ENCODE data around the gene RAPSN.

The RAPSN gene

DNA sequence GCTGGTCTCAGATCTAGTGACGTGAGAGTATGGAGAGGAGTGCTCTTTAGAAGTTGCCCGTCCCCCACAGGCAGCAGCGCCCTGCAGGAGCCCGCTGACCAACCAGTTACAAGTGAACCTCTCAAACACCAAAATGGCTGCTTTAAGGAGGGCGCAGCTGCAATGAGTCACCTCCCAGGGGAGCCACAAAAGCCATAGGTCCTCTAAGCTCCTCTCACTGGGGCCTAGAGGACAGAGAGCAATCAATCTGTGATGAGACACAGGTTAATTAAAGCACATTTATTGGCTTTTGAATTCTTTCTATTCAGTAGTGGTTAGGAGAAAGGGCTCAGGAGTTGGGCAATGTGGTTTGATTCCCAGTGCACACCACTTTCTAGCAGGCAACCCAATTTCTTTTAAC, 15.5 kb upstream of the RAPSN start:
- no peak for DNase-seq

DNA sequence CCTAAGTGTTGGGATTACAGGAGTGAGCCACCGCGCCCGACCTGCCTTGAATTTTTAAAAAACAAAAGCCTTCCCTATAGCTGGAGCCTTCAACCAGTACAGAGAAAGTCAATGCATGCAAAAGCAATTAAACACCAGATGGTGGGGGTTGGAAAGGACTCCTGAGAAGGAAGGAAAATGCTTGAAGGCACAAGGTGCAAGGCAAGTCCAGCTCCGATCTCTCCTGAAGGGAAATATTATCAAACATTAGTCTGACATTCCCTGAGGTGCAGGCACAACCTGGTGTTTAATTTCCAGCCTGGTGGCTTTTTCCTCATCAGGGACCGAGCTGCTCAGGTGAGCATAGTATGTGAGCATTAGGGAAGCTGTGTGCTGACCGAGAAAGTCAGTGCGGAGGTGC, 12.9 kb upstream of the RAPSN start:
- DNase-seq, result no peak

DNA sequence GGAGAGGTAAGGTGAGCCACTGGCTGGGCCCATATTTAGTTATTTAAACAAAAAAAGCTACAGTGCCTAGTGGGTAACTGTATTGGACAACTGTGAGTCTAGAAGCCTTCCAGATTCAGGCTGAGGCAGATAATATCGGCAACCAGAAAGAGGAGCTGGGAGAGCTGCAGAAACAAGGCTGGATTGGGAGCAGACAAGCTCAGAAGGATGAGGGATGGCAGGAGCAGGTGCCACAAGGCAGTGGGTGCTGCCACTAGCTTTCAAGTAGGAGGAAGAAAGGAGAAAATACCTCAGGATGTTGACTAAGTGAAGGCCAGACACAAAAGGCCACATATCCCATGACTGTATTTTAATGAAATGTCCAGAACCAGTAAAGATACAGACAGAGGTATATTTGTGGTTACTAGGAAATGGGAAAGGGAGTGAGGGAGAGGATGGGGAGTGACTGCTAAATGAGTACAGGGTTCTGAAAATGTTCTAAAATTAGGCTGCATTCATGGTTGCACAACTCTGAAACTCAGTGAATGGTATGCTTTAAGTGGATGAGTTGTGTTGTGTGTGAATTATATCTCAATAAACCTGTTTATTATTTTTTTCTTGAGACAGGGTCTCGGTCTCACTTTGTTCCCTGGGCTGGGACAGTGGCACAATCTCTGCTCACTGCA, 11.8 kb upstream of the RAPSN start:
- DNase-seq, result no peak

DNA sequence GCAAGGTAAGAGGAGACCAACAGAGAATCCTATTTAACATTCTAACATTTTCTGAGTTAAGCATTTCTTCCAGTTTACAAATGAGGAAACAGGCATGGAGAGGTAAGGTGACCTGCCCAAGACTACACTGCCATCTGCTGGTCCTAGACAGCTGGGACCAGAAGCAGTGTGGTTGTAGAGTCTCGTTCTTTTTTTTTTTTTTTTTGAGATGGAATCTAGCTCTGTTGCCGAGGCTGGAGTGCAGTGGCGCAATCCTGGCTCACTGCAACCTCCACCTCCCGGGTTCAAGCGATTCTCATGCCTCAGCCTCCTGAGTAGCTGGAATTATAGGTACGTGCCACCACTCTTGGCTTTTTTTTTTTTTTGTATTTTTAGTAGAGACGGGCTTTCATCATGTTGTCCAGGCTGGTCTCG, 5.3 kb upstream of the RAPSN start:
- peak; percentile 45 for DNase-seq

DNA sequence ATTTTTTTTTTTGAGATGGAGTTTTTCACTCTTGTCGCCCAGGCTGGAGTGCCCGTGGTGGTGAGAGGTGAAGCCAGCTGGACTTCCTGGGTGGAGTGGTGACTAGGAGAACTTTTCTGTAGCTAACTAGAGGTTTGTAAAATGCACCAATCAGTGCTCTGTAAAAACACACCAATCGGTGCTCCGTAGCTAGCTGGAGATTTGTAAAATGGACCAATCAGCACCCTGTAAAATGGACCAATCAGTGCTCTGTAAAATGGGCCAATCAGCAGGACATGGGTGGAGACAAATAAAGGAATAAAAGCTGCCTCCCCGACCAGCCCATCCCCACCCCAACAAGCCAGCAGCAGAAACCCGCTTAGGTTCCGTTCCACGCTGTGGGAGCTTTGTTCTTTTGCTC, 4.4 kb upstream of the RAPSN start:
- DNase-seq, result no peak

DNA sequence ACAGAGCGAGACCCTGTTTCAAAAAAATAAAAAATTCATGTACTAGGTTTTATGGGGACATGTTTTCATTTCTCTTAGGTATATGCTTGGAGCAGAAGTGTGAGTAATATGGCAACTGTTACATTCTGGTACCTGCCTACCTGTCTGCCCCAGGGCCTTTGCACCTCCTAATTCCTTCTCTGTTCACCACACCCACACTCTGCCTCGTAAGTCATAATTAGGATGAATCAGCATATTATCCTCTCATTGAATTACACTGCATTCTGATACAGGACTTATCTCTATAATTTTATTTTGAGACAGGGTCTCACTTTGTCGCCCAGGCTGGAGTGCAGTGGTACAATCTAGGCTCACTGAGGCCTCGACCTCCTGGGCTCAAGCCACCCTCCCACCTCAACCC, 3.1 kb upstream of the RAPSN start:
- no peak for DNase-seq

DNA sequence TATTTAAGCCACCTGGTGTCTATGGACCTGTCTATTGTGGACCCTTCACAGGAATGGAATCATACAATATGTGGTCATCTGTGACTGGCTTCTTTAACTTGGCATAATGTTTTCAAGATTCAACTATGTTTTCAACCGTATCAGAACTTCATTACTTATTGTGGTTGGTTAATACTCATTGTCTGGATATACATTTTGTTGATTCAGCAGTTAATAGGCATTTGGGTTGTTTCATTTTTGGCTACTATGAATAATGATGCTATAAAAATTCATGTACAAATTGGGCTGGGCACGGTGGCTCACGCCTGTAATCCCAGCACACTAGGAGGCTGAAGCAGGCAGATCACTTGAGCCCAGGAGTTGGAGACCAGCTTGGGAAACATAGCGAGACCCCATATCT, 2.5 kb upstream of the RAPSN start:
- DNase-seq, result no peak

DNA sequence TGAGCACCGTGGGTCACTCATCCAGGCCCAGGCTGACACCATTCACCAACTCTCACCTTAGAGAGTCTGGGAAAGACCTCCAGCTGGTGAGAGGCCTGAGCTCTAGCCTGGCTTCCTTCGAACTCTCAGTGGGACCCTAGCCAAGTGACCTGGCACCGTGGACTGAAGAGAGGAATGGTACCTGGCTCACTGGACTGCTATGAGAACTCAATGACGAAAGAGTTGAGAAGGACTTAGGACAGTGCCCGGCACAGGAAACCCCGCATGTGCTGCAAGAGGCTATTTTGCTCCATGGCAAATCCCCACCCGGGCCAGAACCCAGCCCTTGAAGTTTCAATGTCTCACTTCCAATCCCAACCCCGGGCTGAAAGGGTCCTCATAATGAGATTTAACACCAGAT, 605 bp upstream of the RAPSN start:
- no peak for DNase-seq

DNA sequence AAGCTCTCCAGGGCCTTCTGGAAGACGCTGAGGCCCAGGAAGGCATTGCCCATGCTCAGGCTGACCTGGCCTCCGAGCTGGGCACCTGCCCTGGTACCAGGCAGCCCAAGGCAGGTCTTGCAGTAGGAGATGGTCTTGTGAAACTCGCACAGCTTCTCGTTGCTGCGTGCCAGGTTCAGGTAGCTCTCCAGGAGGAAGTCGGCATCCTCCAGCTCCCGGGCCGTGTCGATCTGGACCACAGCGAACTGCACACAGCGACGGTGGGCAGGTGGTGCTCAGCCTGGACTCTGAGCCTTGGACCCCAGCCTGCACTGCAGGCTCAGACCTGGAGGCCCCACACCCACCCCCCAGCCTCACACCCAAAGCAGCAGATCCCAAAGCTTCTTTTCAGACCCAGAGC, 1.0 kb downstream of the RAPSN start:
- DNase-seq, result no peak

DNA sequence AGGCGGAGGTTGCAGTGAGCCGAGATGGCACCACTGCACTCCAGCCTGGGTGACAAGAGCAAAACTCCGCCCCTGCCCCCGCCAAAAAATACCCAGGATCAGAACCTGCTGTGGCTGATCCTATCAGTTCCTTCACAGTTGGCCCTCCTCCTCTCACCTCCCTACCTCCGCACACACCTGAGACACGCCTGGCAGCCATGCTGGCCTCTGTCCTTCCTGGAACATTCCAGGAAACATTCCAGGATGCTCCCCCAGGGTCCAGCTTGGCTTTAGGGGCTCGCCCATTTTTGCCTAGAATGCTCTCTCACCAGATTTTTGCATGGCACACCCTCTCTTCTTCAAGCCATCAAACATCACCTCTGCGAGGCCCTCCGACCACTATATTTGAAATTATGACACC, 2.1 kb downstream of the RAPSN start:
- no peak for DNase-seq

DNA sequence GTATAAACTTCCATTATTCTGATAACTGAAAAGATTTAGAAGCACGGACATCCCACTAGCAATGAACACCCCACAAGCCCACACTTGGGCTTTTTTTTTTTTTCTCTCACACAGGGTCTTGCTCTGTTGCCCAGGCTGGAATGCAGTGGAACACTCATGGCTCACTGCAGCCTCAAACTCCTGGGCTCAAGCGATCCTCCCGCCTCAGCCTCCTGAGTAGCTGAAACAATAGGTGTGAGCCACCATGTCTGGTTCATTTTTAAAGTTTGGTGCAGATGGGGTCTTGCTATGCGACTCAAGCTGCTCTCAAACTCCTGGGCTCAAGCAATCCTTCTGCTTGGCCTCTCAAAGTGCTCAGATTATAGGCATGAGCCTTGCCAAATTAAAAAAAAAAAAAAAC, 3.1 kb downstream of the RAPSN start:
- DNase-seq, result no peak

DNA sequence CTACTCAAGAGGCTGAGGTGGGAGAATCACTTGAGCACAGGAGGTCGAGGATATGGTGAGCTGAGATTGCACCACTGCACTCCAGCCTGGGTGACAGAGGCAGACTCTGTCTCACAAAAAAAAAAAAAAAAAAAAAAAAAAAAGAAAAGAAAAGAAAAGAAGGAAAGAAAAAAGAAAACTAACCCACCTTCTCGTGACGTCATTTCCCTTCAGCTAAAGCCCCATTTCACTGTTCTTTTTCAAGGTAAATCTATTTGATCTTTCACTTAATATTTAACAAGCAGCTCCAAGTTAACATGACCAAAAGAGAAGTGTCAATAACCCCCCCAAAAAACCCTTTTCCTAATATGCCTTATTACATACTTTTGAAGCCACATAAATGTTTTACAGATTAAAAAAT, 5.1 kb downstream of the RAPSN start:
- DNase-seq, result no peak

DNA sequence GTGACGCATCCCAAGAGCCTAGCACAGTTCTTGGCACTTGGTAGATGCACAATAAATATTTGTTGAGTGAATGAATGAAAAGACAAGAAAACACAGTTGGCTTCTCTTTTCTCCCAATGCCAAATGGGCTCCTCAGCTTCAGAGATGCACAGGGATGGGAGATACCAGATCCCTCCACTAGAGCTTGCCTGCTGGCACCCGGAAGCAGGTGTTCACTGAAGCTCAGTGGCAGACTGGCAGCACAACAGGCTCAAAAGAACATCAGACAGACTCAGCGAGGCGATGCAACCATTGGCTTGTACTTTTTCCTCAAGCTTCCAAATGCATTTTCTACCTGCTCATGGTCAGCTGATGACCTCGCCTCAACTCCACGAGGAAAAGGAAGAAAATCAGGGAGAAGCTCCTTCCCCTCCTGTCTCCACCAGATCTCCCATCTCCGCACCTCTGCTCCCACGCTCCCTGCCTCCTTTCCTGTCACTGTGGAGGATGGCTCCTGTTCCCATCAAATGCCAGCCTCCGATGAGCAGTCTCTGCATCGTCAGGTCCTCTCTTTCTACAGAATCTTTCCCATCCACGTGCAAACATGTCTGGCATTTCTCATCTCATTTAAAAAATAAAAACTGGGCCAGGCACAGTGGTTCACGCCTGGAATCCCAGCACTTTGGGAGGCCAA, 5.8 kb downstream of the RAPSN start:
- no peak for DNase-seq

DNA sequence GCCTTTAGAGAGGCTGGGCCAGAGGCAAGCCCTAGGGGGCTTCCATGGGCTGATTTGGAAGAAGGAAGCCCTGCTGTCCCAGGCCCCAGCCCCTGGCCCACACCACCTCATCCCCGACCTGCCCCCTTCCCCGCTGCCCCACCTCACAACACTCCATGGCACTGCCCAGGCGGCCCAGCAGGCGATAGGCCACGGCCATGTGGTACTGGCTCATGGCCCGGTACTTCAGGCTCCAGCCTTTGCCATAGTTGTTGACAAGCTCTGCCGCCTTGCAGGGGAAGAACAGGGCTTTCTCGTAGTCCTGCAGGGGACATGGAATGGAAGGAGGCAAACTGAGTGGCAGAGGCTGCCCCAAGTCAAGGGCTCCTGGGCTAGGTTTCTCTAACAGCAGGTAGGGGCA, 6.4 kb downstream of the RAPSN start:
- no peak for DNase-seq

DNA sequence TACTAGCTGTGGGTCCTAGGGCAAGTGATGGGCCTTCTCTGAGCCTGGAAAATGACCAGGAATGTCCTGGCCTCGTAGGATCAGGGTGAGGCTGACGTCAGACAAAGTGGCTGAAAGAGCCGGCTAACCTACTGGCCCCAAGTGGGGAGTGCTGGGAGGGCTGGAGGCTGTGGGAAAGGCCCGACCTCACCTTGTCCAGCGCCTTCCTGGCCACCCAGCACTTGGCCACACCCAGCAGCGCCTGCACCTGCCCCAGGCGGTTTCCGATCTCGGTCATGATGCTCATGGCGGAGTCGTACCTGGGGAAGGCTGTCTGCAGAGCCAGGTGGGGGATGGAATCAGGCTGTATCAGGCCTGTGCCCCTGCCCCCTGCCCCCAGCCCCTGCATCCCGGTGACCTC, 7.5 kb downstream of the RAPSN start:
- no peak for DNase-seq

DNA sequence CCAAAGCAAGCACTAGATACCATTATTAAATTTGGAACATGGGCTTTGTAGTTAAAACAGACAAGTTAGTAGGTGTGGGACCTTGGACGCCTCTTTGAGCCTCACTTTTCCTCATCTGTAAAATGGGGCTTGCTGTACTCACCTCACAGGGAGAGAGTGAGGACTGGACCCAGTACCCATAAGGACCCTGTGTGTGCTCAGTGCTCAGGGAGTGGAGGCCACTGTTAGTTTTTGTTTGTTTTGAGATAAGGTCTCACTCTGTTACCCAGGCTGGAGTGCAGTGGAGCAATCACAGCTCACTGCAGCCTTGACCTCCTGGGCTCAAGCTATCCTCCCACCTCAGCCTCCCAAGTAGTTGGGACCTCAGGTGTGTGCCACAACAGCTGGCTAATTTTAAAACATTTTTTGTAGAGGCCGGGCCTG, 8.9 kb downstream of the RAPSN start:
- DNase-seq, result no peak

DNA sequence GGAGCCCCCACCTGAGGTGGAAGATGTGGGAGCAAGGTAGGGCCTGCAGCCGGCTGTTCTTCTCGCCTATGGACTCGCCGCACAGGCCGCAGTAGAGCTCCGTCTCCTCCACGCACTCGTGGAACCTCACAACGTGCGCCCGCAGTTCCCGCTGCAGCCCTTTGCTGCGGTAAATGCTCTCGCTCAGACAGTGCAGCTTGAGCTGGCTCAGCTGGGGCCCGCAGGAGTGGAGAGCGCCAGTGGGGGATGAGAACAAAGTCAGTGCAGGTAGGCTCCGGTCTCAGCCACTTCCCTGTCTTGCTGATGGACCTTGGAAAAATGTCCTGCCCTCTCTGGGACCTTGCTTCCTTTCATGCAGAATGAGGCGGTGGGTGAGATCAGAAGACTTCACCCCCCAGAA, 10.2 kb downstream of the RAPSN start:
- DNase-seq, result no peak

DNA sequence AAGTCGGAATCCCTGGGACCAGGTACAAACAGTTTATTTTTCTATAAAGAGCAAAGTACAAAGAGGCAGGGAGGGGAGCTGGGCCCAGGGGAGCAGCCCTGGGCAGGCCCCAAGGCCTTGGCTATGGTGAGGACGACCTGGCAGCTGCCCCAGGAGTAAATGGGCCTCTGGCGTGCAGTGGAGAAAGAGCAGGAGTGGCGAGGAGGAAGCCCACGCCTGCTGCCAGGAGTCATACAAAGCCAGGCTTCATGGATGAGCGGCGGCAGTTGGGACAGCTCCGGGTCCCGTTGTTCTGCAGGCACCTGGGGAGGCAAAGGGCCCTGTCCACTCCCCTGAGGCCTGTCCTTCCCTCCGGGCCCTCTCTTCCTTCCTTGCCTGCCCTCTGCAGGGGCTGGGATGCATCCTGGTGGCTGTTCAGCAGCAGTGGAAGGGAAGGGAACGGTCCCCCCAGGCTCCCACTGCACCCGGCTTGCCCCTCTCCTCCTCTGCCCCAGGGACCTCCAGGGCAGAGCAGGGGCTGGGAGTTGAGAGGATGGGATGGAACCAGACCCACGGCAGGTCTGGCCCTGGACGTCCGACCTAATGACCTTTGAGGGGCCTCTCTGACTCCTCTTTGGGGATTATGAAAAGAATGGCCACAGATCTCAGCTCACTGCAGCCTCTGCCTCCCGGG, 11.1 kb downstream of the RAPSN start:
- no peak for DNase-seq

DNA sequence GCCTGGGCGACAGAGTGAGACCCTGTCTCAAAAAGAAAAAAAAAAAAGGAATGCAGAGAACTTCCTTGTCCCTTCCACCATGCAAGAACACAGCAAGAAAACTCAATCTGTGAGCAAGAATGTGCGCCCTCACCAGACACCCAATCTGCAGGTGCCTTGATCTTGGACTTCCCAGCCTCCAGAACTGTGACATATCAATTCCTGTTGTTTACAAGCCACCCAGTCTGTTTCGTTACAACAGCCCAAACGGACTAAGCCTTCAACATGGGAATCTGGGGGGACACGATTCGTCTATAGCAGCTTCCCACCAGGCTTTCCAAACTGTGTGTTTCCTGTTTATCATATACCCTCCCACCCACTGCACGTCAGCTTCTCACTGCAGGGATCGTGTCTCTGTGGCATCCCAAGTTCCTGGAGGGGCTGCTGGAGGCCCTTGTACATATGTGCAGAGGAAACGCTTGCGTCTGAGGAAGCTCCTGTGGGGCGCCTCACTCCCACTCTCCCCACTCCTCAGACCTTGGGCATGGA, 11.7 kb downstream of the RAPSN start:
- no peak for DNase-seq

DNA sequence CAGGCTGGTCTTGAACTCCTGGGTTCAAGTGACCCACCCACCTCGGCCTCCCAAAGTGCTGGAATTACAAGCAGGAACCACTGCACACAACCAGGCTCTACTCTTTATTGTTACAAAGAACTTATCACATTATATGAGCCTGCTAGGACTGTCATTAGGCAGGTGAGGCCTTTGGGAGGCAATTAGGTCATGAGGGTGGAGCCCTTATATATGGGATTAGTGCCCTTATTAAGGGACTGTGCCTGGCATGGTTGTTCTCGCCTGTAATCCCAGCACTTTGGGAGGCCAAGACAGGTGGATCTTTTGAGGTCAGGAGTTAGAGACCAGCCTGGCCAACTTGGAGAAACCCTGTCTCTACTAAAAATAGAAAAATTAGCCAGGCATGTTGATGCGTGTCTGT, 12.2 kb downstream of the RAPSN start:
- DNase-seq, result no peak

DNA sequence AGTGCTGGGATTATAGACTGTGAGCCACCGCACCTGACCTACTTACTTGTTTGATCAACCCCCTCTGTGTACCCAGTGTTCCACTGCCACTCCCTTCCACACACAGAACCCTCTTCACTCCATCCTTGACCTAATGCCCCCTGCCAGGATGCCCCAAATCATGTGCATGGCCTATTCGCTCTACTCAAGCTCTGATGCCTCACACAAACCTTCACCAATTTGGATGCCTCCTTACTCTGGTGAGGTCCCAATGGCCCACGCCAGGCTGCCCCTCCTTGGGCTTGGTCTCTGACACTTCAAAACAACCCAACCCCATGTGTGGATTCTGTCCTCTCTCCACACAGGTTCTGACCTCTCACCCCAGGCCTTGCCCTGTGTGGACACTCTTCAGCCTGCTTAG, 13.2 kb downstream of the RAPSN start:
- no peak for DNase-seq

DNA sequence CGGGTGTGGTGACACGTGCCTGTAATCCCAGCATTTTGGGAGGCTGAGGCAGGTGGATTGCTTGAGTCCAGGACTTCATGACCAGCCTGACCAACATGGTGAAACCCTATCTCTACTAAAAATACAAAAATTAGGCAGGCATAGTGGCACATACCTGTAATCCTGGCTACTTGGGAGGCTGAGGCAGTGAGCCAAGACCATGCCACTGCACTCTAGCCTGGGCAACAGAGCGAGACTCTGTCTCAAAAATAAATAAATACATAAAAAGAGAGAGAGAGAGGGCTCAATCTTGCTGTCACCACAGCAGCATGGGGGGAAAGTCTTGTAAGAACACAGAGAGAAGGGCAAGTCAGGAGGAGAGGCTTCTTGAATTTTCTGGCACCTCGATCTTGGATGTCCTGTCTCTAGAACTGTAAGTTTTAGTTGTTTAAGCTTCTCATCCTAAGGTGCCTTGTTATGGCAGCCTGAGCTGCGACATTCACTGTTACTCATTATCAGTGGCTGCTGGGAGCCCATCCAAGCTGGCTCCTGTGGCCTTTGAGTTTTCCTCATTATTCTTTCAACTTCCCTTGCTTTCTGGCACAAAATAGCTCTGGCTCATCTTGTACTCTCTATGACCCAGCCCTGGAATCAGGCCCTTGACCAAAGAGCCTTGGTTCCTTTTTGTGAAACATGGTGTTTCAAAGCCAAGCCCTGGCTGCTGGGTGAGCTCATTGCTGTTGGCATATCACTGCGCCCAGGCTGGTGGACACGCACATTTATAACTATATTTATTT, 14.7 kb downstream of the RAPSN start:
- DNase-seq, result no peak

DNA sequence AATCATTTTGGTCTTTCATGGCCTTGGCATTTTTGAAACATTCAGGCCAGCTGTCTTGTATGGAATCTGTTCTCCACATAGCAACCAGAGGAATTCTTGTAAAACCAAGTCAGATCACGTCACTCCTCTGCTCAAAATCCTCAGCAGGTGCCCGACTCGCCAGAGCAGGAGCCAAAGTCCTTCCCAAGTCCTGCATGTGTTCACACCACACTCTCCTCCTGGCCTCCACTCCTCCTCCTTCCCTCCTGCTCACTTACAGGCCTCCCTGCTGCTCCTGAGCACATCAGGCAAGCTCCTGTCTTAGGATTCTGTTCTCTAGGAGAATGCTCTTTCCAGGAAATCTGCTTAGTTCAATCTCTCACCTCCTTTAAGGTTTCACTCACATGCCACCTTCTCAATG, 15.8 kb downstream of the RAPSN start:
- no peak for DNase-seq

Measured in activated T-cell treated with anti-CD3 and anti-CD28 coated beads for 4 hours (primary cell).